GM12878 (cell line): Measurements from ENCODE around the gene SAP130. TPM values are rescaled to one million over a fixed set of nuclear protein-coding genes. Genes with fewer than 3 reads are reported as not detected.

ENCODE experiments used
- BACH1 ChIP-seq: fragments of 450-650 bp; IDR thresholded peaks from 2 replicates; pipeline ENCODE4 v1.6.1; 2017; ENCODE audit warnings: mild to moderate bottlenecking, borderline replicate concordance
- BRCA1 ChIP-seq: IDR thresholded peaks from 2 replicates; pipeline ENCODE4 v1.6.1; 2011; ENCODE audit warnings: low read depth, low read length, improper control_type of control experiment
- CEBPB ChIP-seq, 2 experiments: fragments of 150-350 bp in 1 of 2; IDR thresholded peaks; 2 replicates each; pipeline ENCODE4 v1.6.1; 2012 to 2014; ENCODE audit warnings: low read depth in 2 of 2, low read length in 2 of 2, borderline replicate concordance in 1 of 2, inconsistent platforms in 1 of 2
- CHD2 ChIP-seq: IDR thresholded peaks from 2 replicates; pipeline ENCODE4 v1.6.1; 2011; ENCODE audit warnings: low read depth, low read length, improper control_type of control experiment, borderline replicate concordance
- GABPA ChIP-seq: IDR thresholded peaks from 2 replicates; pipeline ENCODE4 v1.6.1; 2014; ENCODE audit warnings: antibody characterized with exemption, low read depth, mild to moderate bottlenecking, inconsistent platforms
- GATAD2B ChIP-seq: fragments of 450-650 bp; conservative IDR thresholded peaks from 2 replicates; pipeline ENCODE4 v1.6.1; 2017; ENCODE audit warnings: low read depth, mild to moderate bottlenecking, moderate library complexity
- HCFC1 ChIP-seq: fragments of 150-350 bp; IDR thresholded peaks from 2 replicates; pipeline ENCODE4 v1.6.1; 2014; ENCODE audit warnings: low read length
- HDAC6 ChIP-seq: fragments of 200-600 bp; sonication (generic); IDR thresholded peaks from one replicate; pipeline ENCODE4 v1.8.0; 2017; ENCODE audit warnings: antibody characterized with exemption; ENCODE audit not compliant: unreplicated experiment
- IKZF1 ChIP-seq: fragments of 450-650 bp; conservative IDR thresholded peaks from 2 replicates; pipeline ENCODE4 v1.6.1; 2017; ENCODE audit warnings: antibody characterized with exemption, mild to moderate bottlenecking
- LARP7 ChIP-seq: fragments of 450-650 bp; IDR thresholded peaks from 2 replicates; pipeline ENCODE4 v1.6.1; 2017; ENCODE audit warnings: mild to moderate bottlenecking
- NFYA ChIP-seq: IDR thresholded peaks from 2 replicates; pipeline ENCODE4 v1.6.1; 2011; ENCODE audit warnings: low read depth, mild to moderate bottlenecking, low read length, improper control_type of control experiment, borderline replicate concordance
- POLR2AphosphoS2 ChIP-seq: IDR thresholded peaks from 2 replicates; pipeline ENCODE4 v1.6.1; 2011; ENCODE audit warnings: low read depth, mild to moderate bottlenecking, low read length, improper control_type of control experiment, moderate library complexity
- POLR2AphosphoS5 ChIP-seq: IDR thresholded peaks from 2 replicates; pipeline ENCODE4 v1.6.1; 2011; ENCODE audit warnings: mild to moderate bottlenecking, low read length, inconsistent platforms
- SIN3A ChIP-seq: IDR thresholded peaks from 2 replicates; pipeline ENCODE4 v1.6.1; 2012; ENCODE audit warnings: low read depth, low read length, improper control_type of control experiment
- SIX5 ChIP-seq: IDR thresholded peaks from 2 replicates; pipeline ENCODE4 v1.6.1; 2011; ENCODE audit warnings: mild to moderate bottlenecking, low read depth, low read length, moderate library complexity; ENCODE audit not compliant: severe bottlenecking
- SMC3 ChIP-seq: IDR thresholded peaks from 2 replicates; pipeline ENCODE4 v1.6.1; 2011; ENCODE audit warnings: low read length, improper control_type of control experiment, borderline replicate concordance
- SP1 ChIP-seq: IDR thresholded peaks from one replicate; pipeline ENCODE4 v1.6.1; 2011; ENCODE audit warnings: low read depth, low read length
- SREBF1 ChIP-seq: IDR thresholded peaks from 2 replicates; pipeline ENCODE4 v1.6.1; 2012; ENCODE audit warnings: mild to moderate bottlenecking, low read length
- TCF3 ChIP-seq: IDR thresholded peaks from 2 replicates; pipeline ENCODE4 v1.6.1; 2012; ENCODE audit warnings: low read depth, mild to moderate bottlenecking, low read length, borderline replicate concordance; ENCODE audit not compliant: insufficient read depth
- polyA plus RNA-seq, 11 experiments: library from polyadenylated mRNA; depleted of rRNA in 4 of 11; unstranded in 6 of 11; stranded (reverse) in 5 of 11; fragments of >200 nt; fragmentation: Nextera tagmentation in 4 of 11; fragmentation: Illumina TruSeq in 1 of 11; extraction: Ambion mirVana in 4 of 11; extraction: Trizol in 1 of 11; gene quantifications; 1 replicate in 1 of 11; 2 replicates in 10 of 11; pipeline versions ENCODE4 v1.2.1 to v1.2.3, GENCODE V29; 2011 to 2016; ENCODE audit warnings: inconsistent platforms in 2 of 11, missing spikeins in 2 of 11, low read depth in 1 of 11
- total RNA-seq, 4 experiments: library from RNA; depleted of rRNA in 3 of 4; stranded (reverse); fragments of >200 nt in 3 of 4; fragmentation: Illumina TruSeq in 1 of 4; extraction: Trizol in 1 of 4; gene quantifications; 2 replicates each; pipeline versions ENCODE4 v1.2.1 to v1.2.3, GENCODE V29; 2013 to 2021
- TF ChIP-seq, protein P1 (sequence below): fragments of 450-650 bp; IDR thresholded peaks from 2 replicates; pipeline ENCODE4 v1.6.1; 2017; ENCODE audit warnings: mild to moderate bottlenecking, low read depth, inconsistent platforms; ENCODE audit not compliant: poor library complexity, severe bottlenecking
- TF ChIP-seq, protein P2 (sequence below): IDR thresholded peaks from 2 replicates; pipeline ENCODE4 v1.6.1; 2012; ENCODE audit warnings: low read depth, low read length, improper control_type of control experiment
- TF ChIP-seq, protein P3 (sequence below): IDR thresholded peaks from 2 replicates; pipeline ENCODE4 v1.6.1; 2012; ENCODE audit warnings: improper control_type of control experiment, low read depth, low read length; ENCODE audit not compliant: insufficient replicate concordance

Gene SAP130
- total and polyA plus RNA-seq, 10 of the 15 experiments (the other 5 are each of a cell fraction or from before 2014, with no cell fraction given) = 5.0 to 26.2 (median 9.9) TPM

DNA sequence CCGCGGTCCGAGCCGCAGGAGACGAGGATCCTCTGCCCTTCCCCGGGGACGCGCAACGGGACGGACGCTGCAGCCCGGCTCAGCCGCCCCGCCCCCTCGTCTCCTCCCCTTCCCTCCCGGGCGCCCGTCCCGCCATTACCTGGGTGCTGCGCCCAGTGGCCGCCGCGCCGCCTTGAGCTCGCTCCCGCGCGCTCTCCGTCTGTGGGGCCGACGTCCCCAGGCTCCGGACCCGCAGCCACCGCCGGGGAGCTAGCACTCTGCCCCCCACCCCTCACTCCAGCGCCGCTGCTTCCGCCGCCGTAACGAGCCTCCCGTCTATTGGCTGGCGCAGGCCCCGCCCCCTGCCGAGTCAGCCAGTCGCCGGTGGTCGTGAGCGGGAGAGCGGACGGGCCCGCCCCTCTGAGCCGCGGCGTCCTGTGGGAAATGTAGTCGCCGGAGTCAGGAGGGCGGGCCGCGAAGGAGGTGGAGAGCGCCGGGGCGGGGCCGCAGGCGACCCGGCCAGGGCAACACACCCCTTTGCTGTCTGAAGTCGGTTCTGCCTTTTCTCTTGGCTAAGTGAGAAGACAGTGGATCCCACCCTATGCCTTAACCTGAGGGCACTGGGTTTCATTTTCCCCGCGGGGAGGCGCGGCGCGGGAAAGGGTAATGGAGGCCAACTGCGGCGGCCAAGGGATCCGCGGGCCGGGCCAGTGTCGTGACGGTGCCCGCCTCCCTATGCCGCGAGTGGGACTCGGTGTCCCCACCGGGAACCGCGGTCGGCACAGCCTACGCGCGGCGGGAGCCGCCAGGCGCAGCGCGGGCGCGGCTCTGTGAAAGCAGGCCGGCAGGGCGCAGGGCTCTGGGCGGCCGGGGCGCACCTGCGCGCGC, at the start of gene SAP130 (continued):
- TF ChIP-seq POLR2AphosphoS2 = no peak
- TF ChIP-seq BACH1 = peak; percentile 77
- no peak; the same call in 1 of the 2 replicates for TF ChIP-seq SREBF1
- peak; percentile 81 for TF ChIP-seq HCFC1
- TF ChIP-seq, protein P1, sequence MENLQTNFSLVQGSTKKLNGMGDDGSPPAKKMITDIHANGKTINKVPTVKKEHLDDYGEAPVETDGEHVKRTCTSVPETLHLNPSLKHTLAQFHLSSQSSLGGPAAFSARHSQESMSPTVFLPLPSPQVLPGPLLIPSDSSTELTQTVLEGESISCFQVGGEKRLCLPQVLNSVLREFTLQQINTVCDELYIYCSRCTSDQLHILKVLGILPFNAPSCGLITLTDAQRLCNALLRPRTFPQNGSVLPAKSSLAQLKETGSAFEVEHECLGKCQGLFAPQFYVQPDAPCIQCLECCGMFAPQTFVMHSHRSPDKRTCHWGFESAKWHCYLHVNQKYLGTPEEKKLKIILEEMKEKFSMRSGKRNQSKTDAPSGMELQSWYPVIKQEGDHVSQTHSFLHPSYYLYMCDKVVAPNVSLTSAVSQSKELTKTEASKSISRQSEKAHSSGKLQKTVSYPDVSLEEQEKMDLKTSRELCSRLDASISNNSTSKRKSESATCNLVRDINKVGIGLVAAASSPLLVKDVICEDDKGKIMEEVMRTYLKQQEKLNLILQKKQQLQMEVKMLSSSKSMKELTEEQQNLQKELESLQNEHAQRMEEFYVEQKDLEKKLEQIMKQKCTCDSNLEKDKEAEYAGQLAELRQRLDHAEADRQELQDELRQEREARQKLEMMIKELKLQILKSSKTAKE = no peak
- TF ChIP-seq SMC3 = no peak
- no peak for TF ChIP-seq CEBPB (IDR thresholded peaks at IDR 0.05; ENCODE audit: borderline replicate concordance in 1 of 2, low read depth in 2 of 2, low read length in 2 of 2)
- TF ChIP-seq TCF3 = no peak
- peak; percentile 70 for TF ChIP-seq LARP7
- no peak for TF ChIP-seq NFYA
- peak; percentile 88 for TF ChIP-seq SP1
- TF ChIP-seq, protein P2, sequence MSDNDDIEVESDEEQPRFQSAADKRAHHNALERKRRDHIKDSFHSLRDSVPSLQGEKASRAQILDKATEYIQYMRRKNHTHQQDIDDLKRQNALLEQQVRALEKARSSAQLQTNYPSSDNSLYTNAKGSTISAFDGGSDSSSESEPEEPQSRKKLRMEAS = 0 out of 2 replicates have a peak, but pooled peaks have one; percentile 3
- TF ChIP-seq, protein P3, sequence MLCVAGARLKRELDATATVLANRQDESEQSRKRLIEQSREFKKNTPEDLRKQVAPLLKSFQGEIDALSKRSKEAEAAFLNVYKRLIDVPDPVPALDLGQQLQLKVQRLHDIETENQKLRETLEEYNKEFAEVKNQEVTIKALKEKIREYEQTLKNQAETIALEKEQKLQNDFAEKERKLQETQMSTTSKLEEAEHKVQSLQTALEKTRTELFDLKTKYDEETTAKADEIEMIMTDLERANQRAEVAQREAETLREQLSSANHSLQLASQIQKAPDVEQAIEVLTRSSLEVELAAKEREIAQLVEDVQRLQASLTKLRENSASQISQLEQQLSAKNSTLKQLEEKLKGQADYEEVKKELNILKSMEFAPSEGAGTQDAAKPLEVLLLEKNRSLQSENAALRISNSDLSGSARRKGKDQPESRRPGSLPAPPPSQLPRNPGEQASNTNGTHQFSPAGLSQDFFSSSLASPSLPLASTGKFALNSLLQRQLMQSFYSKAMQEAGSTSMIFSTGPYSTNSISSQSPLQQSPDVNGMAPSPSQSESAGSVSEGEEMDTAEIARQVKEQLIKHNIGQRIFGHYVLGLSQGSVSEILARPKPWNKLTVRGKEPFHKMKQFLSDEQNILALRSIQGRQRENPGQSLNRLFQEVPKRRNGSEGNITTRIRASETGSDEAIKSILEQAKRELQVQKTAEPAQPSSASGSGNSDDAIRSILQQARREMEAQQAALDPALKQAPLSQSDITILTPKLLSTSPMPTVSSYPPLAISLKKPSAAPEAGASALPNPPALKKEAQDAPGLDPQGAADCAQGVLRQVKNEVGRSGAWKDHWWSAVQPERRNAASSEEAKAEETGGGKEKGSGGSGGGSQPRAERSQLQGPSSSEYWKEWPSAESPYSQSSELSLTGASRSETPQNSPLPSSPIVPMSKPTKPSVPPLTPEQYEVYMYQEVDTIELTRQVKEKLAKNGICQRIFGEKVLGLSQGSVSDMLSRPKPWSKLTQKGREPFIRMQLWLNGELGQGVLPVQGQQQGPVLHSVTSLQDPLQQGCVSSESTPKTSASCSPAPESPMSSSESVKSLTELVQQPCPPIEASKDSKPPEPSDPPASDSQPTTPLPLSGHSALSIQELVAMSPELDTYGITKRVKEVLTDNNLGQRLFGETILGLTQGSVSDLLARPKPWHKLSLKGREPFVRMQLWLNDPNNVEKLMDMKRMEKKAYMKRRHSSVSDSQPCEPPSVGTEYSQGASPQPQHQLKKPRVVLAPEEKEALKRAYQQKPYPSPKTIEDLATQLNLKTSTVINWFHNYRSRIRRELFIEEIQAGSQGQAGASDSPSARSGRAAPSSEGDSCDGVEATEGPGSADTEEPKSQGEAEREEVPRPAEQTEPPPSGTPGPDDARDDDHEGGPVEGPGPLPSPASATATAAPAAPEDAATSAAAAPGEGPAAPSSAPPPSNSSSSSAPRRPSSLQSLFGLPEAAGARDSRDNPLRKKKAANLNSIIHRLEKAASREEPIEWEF = no peak
- TF ChIP-seq CHD2 = peak; percentile 75
- peak; percentile 62; the same call in 1 of the 2 replicates for TF ChIP-seq POLR2AphosphoS5
- peak; percentile 51; the same call in 1 of the 2 replicates for TF ChIP-seq SIN3A
- peak; percentile 58 for TF ChIP-seq GATAD2B
- TF ChIP-seq HDAC6 = peak; percentile 26
- peak; percentile 73 for TF ChIP-seq SIX5
- no peak for TF ChIP-seq BRCA1
- TF ChIP-seq IKZF1 = peak; percentile 76
- peak; percentile 78 for TF ChIP-seq GABPA
